ENCODE measurements around the gene PDE11A.
"Not testable (repeated sequence)": the region's sequence is repeated elsewhere in the genome, so short reads cannot be mapped to it uniquely, and the experiment has no call there.

Gene PDE11A

GRCh38 chr2:177970670-177971454, 101.7 kb downstream of the PDE11A start:
- Histone ChIP-seq H3K36me3 (replicated peaks; ENCODE audit: low read depth, low read length) (no peaks in the 10 kb centered on the region), H3K4me2 (ENCODE audit: low read length) (no peak overlapping the region), H3K27ac (ENCODE audit: low read length) (no peak overlapping the region), H2AFZ (ENCODE audit: low read depth, low read length) (no peak overlapping the region), H3K9me3 (ENCODE audit: insufficient read depth, low read length) (no peaks in the 10 kb centered on the region), H3K27me3 (ENCODE audit: low read depth, low read length) (no peaks in the 10 kb centered on the region), H3K4me1 (ENCODE audit: low read length) (no peaks in the 10 kb centered on the region), H3K9ac (ENCODE audit: low read length) (no peak overlapping the region), H3K4me3 (ENCODE audit: low read length) (no peak overlapping the region), H3K79me2 (ENCODE audit: low read length) (no peaks in the 10 kb centered on the region), H4K20me1 (ENCODE audit: insufficient read depth, low read length) (no peaks in the 10 kb centered on the region)
- TF ChIP-seq CTCF (IDR thresholded peaks at IDR 0.05; ENCODE audit: low read depth, low read length) (no peak), EZH2phosphoT487 (IDR thresholded peaks at IDR 0.05; ENCODE audit: low read depth) (no peak)

- no peak for TF ChIP-seq CTCF (IDR thresholded peaks at IDR 0.05; ENCODE audit: low read depth, low read length)
- no peak for TF ChIP-seq EZH2phosphoT487 (IDR thresholded peaks at IDR 0.05; ENCODE audit: low read depth)
- Histone ChIP-seq H3K9ac (ENCODE audit: low read length) (no peak overlapping the region), H3K36me3 (replicated peaks; ENCODE audit: low read depth, low read length) (no peaks in the 10 kb centered on the region), H4K20me1 (ENCODE audit: insufficient read depth, low read length) (no peaks in the 10 kb centered on the region), H3K27ac (ENCODE audit: low read length) (no peak overlapping the region), H3K4me3 (ENCODE audit: low read length) (no peak overlapping the region), H3K4me2 (ENCODE audit: low read length) (no peak overlapping the region), H2AFZ (ENCODE audit: low read depth, low read length) (no peak overlapping the region), H3K79me2 (ENCODE audit: low read length) (no peaks in the 10 kb centered on the region), H3K9me3 (ENCODE audit: insufficient read depth, low read length) (no peaks in the 10 kb centered on the region), H3K27me3 (ENCODE audit: low read depth, low read length) (no peaks in the 10 kb centered on the region), H3K4me1 (ENCODE audit: low read length) (no peaks in the 10 kb centered on the region)
These were observed 107.7 kb downstream of the PDE11A start for GRCh38 chr2:177964892-177965291.

- Histone ChIP-seq H3K79me2 (ENCODE audit: low read length) (no peaks in the 10 kb centered on the region), H3K9ac (ENCODE audit: low read length) (no peak overlapping the region), H3K27ac (ENCODE audit: low read length) (no peak overlapping the region), H3K4me1 (ENCODE audit: low read length) (no peaks in the 10 kb centered on the region), H3K4me3 (ENCODE audit: low read length) (no peak overlapping the region), H3K4me2 (ENCODE audit: low read length) (no peak overlapping the region), H3K36me3 (replicated peaks; ENCODE audit: low read depth, low read length) (no peaks in the 10 kb centered on the region), H3K9me3 (ENCODE audit: insufficient read depth, low read length) (no peaks in the 10 kb centered on the region), H2AFZ (ENCODE audit: low read depth, low read length) (no peak overlapping the region), H4K20me1 (ENCODE audit: insufficient read depth, low read length) (no peaks in the 10 kb centered on the region), H3K27me3 (ENCODE audit: low read depth, low read length) (peaks cover 3% of the 10 kb centered on the region; the same call in 1 of the 2 replicates)
- TF ChIP-seq EZH2phosphoT487 (IDR thresholded peaks at IDR 0.05; ENCODE audit: low read depth) (no peak), CTCF (IDR thresholded peaks at IDR 0.05; ENCODE audit: low read depth, low read length) (no peak)
These were observed 120.4 kb downstream of the PDE11A start for GRCh38 chr2:177952151-177952550.

GRCh38 chr2:177947598-177947997, 125.0 kb downstream of the PDE11A start:
- H3K9ac ChIP-seq (ENCODE audit: low read length); H3K36me3 ChIP-seq (replicated peaks; ENCODE audit: low read depth, low read length); H3K9me3 ChIP-seq (ENCODE audit: insufficient read depth, low read length); H4K20me1 ChIP-seq (ENCODE audit: insufficient read depth, low read length); H2AFZ ChIP-seq (ENCODE audit: low read depth, low read length); H3K79me2 ChIP-seq (ENCODE audit: low read length); H3K4me3 ChIP-seq (ENCODE audit: low read length); H3K4me2 ChIP-seq (ENCODE audit: low read length); H3K4me1 ChIP-seq (ENCODE audit: low read length); H3K27me3 ChIP-seq (ENCODE audit: low read depth, low read length); H3K27ac ChIP-seq (ENCODE audit: low read length): not testable (repeated sequence)

GRCh38 chr2:177944530-177944929, 128.0 kb downstream of the PDE11A start:
- not testable (repeated sequence) for H3K4me1 ChIP-seq (ENCODE audit: low read length); H3K27ac ChIP-seq (ENCODE audit: low read length); H3K79me2 ChIP-seq (ENCODE audit: low read length); H2AFZ ChIP-seq (ENCODE audit: low read depth, low read length); H4K20me1 ChIP-seq (ENCODE audit: insufficient read depth, low read length); H3K9ac ChIP-seq (ENCODE audit: low read length); H3K36me3 ChIP-seq (replicated peaks; ENCODE audit: low read depth, low read length); H3K4me2 ChIP-seq (ENCODE audit: low read length); H3K9me3 ChIP-seq (ENCODE audit: insufficient read depth, low read length); H3K4me3 ChIP-seq (ENCODE audit: low read length)
- H3K27me3 ChIP-seq (ENCODE audit: low read depth, low read length), result peaks cover 12% of the 10 kb centered on the region; the same call in 1 of the 2 replicates
